ENCODE measurements around the gene COL23A1.

COL23A1 gene

GRCh38 chr5:178238711-178239592, 351.2 kb downstream of the COL23A1 start:
- H3K4me3 ChIP-seq (ENCODE audit: low read depth, low read length) = no peak overlapping the region
- TF ChIP-seq, protein P1, sequence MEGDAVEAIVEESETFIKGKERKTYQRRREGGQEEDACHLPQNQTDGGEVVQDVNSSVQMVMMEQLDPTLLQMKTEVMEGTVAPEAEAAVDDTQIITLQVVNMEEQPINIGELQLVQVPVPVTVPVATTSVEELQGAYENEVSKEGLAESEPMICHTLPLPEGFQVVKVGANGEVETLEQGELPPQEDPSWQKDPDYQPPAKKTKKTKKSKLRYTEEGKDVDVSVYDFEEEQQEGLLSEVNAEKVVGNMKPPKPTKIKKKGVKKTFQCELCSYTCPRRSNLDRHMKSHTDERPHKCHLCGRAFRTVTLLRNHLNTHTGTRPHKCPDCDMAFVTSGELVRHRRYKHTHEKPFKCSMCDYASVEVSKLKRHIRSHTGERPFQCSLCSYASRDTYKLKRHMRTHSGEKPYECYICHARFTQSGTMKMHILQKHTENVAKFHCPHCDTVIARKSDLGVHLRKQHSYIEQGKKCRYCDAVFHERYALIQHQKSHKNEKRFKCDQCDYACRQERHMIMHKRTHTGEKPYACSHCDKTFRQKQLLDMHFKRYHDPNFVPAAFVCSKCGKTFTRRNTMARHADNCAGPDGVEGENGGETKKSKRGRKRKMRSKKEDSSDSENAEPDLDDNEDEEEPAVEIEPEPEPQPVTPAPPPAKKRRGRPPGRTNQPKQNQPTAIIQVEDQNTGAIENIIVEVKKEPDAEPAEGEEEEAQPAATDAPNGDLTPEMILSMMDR (IDR thresholded peaks at IDR 0.05; ENCODE audit: low read depth, low read length, missing control alignments) = no peak
- no peak for DNase-seq (ENCODE audit: low read depth)

DNA sequence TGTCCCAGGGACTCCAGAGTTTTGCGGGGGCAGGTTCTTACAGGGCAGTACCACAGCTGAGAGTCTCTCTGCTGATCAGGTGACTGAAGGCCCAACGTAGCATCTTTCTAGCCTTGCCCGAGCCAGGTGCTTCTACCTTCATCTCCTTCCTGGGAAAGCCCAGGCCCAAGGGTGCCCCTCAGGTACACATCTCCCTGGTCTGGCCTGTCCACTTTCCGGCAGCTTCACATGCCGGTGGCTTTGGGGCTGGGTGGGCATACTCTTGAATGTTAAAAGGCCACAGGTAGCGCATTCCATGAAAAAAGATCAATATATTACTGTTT, 351.9 kb downstream of the COL23A1 start:
- no peak overlapping the region for H3K4me3 ChIP-seq (ENCODE audit: low read depth, low read length)
- TF ChIP-seq, protein P1 (IDR thresholded peaks at IDR 0.05; ENCODE audit: low read depth, low read length, missing control alignments) = no peak
- DNase-seq (ENCODE audit: low read depth) = no peak

DNA sequence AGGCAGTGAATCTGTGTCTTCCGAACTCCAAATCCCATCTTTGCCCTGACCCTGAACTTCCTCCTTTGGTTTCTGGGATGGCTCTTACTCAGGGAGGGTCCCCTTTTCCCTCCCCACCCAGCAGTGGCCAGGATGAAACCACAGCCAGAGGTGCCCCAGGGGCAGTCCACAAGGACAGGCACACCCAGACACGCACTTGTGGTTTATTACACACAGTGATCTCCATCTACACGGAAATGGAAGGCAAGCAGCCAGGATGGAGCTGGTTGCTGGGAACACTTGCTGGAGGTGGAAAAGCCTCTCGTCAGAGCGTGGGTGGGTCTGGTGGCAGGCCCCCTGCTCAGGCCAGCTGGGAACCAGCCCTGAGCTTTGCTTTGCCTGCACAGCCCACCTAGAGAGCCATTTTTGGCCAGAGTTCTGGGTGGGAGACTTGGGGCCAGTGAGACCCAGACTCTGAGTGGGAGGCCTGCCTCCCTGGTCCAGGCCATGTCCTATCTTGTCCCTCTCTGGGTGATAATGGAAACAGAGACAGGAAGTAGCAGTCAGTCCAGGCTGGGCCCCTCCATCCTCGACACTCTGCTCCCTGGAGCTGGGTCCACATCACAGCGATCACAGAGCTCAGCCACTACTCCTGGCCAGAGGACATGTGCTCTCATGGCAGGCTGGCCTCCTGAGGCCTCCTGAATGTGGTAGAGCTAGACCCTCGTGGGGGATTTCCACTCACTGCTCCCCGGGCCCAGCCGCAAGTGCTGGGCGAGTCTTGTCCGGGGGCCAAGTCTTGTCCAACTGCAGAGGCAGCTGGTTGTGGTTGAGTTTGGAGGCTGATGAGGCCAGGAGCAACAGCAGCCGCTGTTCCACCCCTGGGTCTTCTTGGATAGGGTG, 352.5 kb downstream of the COL23A1 start:
- TF ChIP-seq, protein P1 (IDR thresholded peaks at IDR 0.05; ENCODE audit: low read depth, low read length, missing control alignments) = no peak
- no peak for DNase-seq (ENCODE audit: low read depth)
- no peak overlapping the region for H3K4me3 ChIP-seq (ENCODE audit: low read depth, low read length)

DNA sequence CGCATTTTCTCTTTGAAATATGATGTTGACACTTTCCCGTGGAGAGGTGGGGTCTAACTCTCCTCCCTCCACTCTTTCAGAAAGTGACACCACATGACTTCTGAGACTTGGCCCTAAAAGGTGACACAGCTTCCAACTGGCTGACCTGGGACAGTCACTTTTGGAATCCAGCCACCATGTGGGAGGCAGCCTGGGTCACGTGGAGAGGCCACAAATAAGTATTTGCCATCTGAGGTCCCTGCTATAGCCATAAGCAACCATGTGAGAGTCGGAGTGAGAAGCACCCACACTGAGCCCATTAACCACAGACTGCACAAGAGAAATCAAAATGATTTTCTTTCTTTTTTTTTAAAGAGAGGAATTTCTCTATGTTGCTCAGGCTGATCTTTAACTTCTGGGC, 353.5 kb downstream of the COL23A1 start:
- DNase-seq (ENCODE audit: low read depth) = no peak
- H3K4me3 ChIP-seq (ENCODE audit: low read depth, low read length) = no peak overlapping the region
- TF ChIP-seq, protein P1 (IDR thresholded peaks at IDR 0.05; ENCODE audit: low read depth, low read length, missing control alignments) = no peak

- no peak for DNase-seq (ENCODE audit: low read depth)
- TF ChIP-seq, protein P1 (IDR thresholded peaks at IDR 0.05; ENCODE audit: low read depth, low read length, missing control alignments) = no peak
Observed at GRCh38 chr5:178236126-178236525, 354.1 kb downstream of the COL23A1 start.

GRCh38 chr5:178235588-178235974, 354.6 kb downstream of the COL23A1 start:
- TF ChIP-seq, protein P1 (IDR thresholded peaks at IDR 0.05; ENCODE audit: low read depth, low read length, missing control alignments) = no peak
- no peak for DNase-seq (ENCODE audit: low read depth)
- H3K4me3 ChIP-seq (ENCODE audit: low read depth, low read length) = no peak overlapping the region

More at GRCh38 chr5:178236126-178236525, 354.1 kb downstream of the COL23A1 start:
- no peak overlapping the region for H3K4me3 ChIP-seq (ENCODE audit: low read depth, low read length)
